Colonic mucosa (tissue), 4 donors: ENCODE results near the gene CNN3. TPM values are rescaled to one million over a fixed set of nuclear protein-coding genes. Genes with fewer than 3 reads are reported as not detected.

ENCODE experiments used
- DNase-seq: peaks from one replicate; pipeline ENCODE4 v3.0.0-alpha.2; 2020
- H3K27ac ChIP-seq: fragments of 200-600 bp; one replicate; pipeline ENCODE4 v1.8.0; 2021
- H3K27me3 ChIP-seq: fragments of 200-600 bp; one replicate; pipeline ENCODE4 v1.8.0; 2021
- H3K36me3 ChIP-seq: fragments of 200-600 bp; one replicate; pipeline ENCODE4 v1.8.0; 2021
- H3K4me1 ChIP-seq: fragments of 200-600 bp; one replicate; pipeline ENCODE4 v1.8.0; 2021; ENCODE audit warnings: mild to moderate bottlenecking
- H3K4me3 ChIP-seq: fragments of 200-600 bp; one replicate; pipeline ENCODE4 v1.8.0; 2021
- H3K9ac ChIP-seq, 2 donors: one replicate each; pipeline ENCODE4 v1.7.0; 2013; ENCODE audit warnings: control low read depth in 2 of 2, low read depth in 2 of 2, low read length in 2 of 2
- H3K9me3 ChIP-seq: fragments of 200-600 bp; one replicate; pipeline ENCODE4 v1.8.0; 2021
- intact Hi-C: fragments of 100-400 bp; cut with DNase I; formaldehyde crosslinking; loops from one replicate; pipeline ENCODE4 v1.14.1; 2022
- total RNA-seq, 2 donors: library from RNA; stranded (reverse); fragmentation: NEBNext Ultra II Directional in 1 of 2; extraction: Animal tissue kit (Norgen Biotek cat#: 25700) in 1 of 2; gene quantifications; one replicate each; pipeline ENCODE4 v1.2.1, GENCODE V29; 2021
- TF ChIP-seq, protein P1 (sequence below): fragments of 200-600 bp; IDR thresholded peaks from one replicate; pipeline ENCODE4 v1.8.0; 2022; ENCODE audit warnings: antibody characterized with exemption, mild to moderate bottlenecking
- donor health status: healthy.
- donor health status: DM: no; HTN: no; CAD: no.
- donor health status: DM: no; HTN: no; CAD: no.

CNN3 gene
- total RNA-seq, 2 donors from 2014 or later, result 117 to 164 TPM

- no peaks in the 10 kb centered on the region for H3K9me3 ChIP-seq
- TF ChIP-seq, protein P1, sequence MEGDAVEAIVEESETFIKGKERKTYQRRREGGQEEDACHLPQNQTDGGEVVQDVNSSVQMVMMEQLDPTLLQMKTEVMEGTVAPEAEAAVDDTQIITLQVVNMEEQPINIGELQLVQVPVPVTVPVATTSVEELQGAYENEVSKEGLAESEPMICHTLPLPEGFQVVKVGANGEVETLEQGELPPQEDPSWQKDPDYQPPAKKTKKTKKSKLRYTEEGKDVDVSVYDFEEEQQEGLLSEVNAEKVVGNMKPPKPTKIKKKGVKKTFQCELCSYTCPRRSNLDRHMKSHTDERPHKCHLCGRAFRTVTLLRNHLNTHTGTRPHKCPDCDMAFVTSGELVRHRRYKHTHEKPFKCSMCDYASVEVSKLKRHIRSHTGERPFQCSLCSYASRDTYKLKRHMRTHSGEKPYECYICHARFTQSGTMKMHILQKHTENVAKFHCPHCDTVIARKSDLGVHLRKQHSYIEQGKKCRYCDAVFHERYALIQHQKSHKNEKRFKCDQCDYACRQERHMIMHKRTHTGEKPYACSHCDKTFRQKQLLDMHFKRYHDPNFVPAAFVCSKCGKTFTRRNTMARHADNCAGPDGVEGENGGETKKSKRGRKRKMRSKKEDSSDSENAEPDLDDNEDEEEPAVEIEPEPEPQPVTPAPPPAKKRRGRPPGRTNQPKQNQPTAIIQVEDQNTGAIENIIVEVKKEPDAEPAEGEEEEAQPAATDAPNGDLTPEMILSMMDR, result no peak
- intact Hi-C loops, result no loop called here
- no peaks in the 10 kb centered on the region for H3K36me3 ChIP-seq
- H3K27ac ChIP-seq, result no peak overlapping the region
- no peaks in the 10 kb centered on the region for H3K4me1 ChIP-seq
- no peak for DNase-seq
- H3K4me3 ChIP-seq, result no peak overlapping the region
- peak overlapping the region in 1 of 2 donors; percentile 79 for H3K9ac ChIP-seq
- H3K27me3 ChIP-seq, result no peaks in the 10 kb centered on the region
Measured at GRCh38 chr1:94961988-94962387, 35.1 kb upstream of the CNN3 start.

DNA sequence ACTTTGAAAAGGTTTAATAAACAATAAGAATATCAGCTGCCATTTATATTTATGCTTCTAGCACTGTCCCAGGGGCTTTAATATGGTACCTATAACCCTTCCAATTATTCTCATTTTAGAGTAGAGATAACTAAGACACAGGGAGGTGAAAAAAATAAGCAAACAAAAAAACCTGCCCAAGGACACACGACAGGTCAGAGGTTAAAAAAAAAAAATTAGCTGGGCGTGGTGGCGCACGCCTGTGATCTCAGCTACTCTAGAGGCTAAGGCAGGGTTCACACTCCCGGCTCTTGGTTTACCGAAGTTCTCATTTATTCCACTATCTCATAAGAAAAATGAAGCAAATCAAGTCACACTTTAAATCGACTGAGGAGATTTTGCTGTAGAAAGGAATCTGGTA lies 34.7 kb upstream of the CNN3 start:
- intact Hi-C loops, result no loop called here
- H3K4me1 ChIP-seq, result no peaks in the 10 kb centered on the region
- H3K27me3 ChIP-seq, result no peaks in the 10 kb centered on the region
- no peak overlapping the region for H3K9ac ChIP-seq
- H3K4me3 ChIP-seq, result no peak overlapping the region
- TF ChIP-seq, protein P1, result no peak
- no peak for DNase-seq
- H3K9me3 ChIP-seq, result no peaks in the 10 kb centered on the region
- H3K27ac ChIP-seq, result no peak overlapping the region
- H3K36me3 ChIP-seq, result no peaks in the 10 kb centered on the region

GRCh38 chr1:94958081-94958480 lies 31.2 kb upstream of the CNN3 start:
- no peaks in the 10 kb centered on the region for H3K4me1 ChIP-seq
- no peaks in the 10 kb centered on the region for H3K9me3 ChIP-seq
- H3K27ac ChIP-seq, result no peak overlapping the region
- intact Hi-C loops, result no loop called here
- H3K27me3 ChIP-seq, result no peaks in the 10 kb centered on the region
- H3K36me3 ChIP-seq, result no peaks in the 10 kb centered on the region
- no peak for DNase-seq
- TF ChIP-seq, protein P1, result no peak
- no peak overlapping the region for H3K9ac ChIP-seq
- no peak overlapping the region for H3K4me3 ChIP-seq

DNA sequence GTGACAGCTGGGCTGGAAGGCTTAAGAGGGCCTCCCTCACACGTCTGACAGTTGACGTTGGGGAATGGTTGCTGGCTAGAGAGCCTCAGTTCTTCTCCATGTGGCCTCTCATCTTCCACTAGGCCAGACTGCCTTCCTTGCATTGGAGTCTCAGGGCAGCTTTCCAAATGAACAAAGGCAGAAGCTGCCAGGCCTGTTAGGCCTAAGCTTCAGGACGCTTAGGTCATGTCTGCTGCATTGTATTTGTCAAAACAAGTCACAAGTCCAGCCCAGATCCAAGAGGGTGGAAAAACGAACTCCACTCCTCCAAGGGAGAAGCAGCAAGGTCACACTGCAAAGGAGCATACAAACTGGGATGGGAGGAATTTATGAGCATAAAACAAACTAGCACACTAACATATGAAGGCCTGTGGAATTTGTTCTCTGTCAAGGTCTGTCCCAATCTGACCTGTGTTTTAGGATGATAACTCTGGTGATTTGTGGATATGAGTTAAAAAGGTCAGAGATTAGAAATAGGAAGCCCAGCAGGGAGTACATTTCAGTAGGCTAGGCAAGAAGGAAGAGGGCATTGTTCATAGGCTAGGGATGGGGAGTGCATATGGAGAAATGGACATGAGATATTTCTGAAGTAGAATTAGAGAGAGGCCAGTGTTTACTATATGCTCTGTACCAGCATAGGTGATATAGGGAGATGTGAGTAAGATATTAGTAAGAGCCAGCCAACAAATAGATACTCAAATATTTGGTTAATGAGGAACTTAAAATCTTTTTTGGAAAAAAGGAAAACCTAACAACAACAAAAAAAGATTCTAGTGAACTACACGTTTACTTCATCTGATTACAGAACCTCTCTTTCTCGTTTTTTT lies 29.1 kb upstream of the CNN3 start:
- TF ChIP-seq, protein P1, result no peak
- Histone ChIP-seq H3K9me3 (no peaks in the 10 kb centered on the region), H3K4me3 (no peak overlapping the region), H3K27ac (no peak overlapping the region), H3K4me1 (no peaks in the 10 kb centered on the region), H3K27me3 (no peaks in the 10 kb centered on the region), H3K9ac (no peak overlapping the region), H3K36me3 (no peaks in the 10 kb centered on the region)
- peak; percentile 49 for DNase-seq
- intact Hi-C loops, result no loop called here

DNA sequence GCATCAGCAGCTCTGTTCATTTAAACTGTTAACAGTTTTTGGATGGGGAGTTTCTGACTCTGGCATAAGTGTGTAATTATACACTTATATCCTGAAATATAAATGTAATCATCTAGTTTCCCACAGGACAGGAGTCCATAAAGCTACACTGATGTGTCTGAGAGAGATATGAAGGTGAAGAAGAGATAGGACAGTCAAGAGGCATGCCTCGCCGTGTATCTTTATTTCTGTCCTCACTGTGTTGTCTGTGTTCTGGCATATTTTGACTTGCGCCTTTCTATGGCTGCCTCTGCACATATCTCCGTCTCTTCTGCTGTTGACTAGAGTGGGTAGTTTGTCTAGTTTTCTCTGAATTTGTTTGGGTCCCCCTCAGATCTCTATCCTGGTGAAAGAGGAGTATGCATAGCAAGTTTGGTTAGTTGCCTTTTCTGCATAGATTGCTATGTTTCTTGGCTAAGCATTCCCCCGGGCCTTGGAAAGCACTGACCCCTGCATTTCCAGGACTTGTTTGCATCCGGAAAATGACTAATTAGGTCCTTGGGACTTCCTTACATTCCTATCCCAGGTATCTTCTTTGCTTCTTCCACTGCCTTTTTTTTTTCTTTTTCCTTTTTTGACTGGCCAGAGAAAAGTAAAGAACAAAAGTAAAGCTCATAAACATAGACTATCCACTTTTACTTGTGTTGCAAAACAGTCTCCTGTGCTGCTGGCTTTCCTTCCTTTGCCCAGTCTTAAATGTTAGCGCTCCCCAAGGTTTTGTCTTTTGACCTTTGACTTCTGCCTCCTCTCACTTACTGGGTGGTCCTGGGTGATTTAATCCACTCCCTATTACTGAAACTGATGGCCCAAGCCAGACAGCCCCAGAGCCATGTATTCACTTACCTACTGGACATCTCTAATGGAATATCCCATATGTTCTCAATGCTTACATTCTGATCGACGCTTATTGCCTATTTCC lies 27.6 kb upstream of the CNN3 start:
- Histone ChIP-seq H3K4me1 (peaks cover 3% of the 10 kb centered on the region), H3K4me3 (no peak overlapping the region), H3K27ac (no peak overlapping the region), H3K27me3 (no peaks in the 10 kb centered on the region), H3K9ac (peak overlapping the region in 1 of 2 donors; percentile 14), H3K36me3 (no peaks in the 10 kb centered on the region), H3K9me3 (no peaks in the 10 kb centered on the region)
- TF ChIP-seq, protein P1, result no peak
- DNase-seq, result no peak
- intact Hi-C loops, result no loop called here
